ENCODE data around the gene FUT4.
"Not testable (repeated sequence)": the region's sequence is repeated elsewhere in the genome, so short reads cannot be mapped to it uniquely, and the experiment has no call there.

The FUT4 gene

DNA sequence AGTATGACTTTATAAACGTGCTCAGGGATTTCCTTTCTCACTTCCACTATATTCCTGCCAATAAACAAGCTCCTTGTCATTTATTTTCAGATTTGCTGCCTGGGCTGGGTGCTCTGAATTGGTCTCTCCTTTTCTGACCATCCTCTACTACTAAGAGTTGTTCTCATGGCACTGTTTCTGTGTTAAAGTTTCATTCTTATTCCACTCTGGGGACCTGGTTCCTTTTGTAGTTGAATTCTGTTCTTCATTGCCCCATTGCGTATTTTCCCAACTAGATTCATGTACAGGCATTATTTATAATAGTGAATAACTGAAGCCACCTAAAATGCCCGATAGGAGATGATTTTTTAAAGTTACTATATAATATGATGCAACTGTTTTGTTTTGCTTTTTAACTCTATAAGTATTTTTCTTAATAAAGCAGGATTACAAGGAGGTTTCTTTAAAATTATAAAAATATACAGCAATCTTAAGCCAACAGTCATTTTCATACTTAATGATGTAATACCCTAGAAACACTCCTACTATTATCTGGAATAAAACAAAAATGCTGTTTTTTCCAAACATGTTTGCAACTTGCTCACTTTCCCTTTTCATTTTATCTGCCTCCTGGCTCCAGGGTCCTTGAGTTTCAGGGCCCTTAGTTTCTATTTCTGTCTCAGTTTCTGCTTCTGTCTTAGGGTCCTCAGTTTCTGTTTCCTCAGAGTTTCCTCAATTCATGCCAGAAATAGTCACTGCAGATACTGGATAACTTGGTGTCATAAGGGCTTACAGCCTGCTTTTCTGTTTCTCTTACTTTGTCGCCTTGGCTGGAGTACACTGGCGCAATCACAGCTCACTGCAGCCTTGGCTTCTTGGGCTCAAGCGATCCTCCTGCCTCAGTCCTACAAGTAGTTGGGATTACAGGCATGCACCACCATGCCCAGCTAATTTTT lies 9.8 kb upstream of the FUT4 start:
- DNase-seq, result no peak

- DNase-seq, result no peak
Measured at GRCh38 chr11:94536386-94536785, 7.3 kb upstream of the FUT4 start.

DNA sequence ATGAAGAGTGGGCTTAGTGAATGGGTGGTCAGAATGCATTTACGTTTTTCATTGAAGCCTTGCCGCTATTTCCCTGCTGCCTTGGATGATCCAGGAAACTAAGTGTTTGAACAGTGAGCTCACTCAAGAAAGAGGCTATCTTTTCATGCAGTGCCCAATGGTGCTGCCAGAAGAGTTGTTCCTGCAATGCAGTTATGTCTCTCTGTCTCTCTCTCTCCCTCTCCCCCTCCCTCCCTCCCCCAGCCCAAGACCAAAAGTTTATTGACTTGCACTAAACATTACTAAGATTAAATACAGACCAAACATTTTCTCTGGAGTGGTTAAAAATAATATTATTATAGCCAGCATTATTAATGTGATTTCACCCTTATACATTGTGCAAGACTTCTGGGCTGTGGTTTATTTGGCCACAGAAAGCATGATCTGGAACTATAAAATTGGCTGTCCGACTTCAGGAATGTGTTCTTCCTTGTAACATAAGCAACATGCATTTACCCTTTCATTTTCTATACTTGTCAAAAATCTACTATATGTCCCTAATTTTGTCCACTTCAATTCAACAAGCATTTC lies 6.6 kb upstream of the FUT4 start:
- no peak for DNase-seq

- no peak for DNase-seq
Measured at GRCh38 chr11:94539420-94539819, 4.3 kb upstream of the FUT4 start.

DNA sequence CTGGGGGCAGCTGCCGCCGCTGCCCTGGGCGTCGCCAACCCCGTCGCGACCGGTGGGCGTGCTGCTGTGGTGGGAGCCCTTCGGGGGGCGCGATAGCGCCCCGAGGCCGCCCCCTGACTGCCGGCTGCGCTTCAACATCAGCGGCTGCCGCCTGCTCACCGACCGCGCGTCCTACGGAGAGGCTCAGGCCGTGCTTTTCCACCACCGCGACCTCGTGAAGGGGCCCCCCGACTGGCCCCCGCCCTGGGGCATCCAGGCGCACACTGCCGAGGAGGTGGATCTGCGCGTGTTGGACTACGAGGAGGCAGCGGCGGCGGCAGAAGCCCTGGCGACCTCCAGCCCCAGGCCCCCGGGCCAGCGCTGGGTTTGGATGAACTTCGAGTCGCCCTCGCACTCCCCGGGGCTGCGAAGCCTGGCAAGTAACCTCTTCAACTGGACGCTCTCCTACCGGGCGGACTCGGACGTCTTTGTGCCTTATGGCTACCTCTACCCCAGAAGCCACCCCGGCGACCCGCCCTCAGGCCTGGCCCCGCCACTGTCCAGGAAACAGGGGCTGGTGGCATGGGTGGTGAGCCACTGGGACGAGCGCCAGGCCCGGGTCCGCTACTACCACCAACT lies 1.0 kb downstream of the FUT4 start:
- DNase-seq, result no peak

DNA sequence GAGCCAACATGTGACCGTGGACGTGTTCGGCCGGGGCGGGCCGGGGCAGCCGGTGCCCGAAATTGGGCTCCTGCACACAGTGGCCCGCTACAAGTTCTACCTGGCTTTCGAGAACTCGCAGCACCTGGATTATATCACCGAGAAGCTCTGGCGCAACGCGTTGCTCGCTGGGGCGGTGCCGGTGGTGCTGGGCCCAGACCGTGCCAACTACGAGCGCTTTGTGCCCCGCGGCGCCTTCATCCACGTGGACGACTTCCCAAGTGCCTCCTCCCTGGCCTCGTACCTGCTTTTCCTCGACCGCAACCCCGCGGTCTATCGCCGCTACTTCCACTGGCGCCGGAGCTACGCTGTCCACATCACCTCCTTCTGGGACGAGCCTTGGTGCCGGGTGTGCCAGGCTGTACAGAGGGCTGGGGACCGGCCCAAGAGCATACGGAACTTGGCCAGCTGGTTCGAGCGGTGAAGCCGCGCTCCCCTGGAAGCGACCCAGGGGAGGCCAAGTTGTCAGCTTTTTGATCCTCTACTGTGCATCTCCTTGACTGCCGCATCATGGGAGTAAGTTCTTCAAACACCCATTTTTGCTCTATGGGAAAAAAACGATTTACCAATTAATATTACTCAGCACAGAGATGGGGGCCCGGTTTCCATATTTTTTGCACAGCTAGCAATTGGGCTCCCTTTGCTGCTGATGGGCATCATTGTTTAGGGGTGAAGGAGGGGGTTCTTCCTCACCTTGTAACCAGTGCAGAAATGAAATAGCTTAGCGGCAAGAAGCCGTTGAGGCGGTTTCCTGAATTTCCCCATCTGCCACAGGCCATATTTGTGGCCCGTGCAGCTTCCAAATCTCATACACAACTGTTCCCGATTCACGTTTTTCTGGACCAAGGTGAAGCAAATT lies 1.8 kb downstream of the FUT4 start:
- no peak for DNase-seq

DNA sequence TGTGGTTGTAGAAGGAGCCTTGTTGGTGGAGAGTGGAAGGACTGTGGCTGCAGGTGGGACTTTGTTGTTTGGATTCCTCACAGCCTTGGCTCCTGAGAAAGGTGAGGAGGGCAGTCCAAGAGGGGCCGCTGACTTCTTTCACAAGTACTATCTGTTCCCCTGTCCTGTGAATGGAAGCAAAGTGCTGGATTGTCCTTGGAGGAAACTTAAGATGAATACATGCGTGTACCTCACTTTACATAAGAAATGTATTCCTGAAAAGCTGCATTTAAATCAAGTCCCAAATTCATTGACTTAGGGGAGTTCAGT lies 2.4 kb downstream of the FUT4 start:
- no peak for DNase-seq

DNA sequence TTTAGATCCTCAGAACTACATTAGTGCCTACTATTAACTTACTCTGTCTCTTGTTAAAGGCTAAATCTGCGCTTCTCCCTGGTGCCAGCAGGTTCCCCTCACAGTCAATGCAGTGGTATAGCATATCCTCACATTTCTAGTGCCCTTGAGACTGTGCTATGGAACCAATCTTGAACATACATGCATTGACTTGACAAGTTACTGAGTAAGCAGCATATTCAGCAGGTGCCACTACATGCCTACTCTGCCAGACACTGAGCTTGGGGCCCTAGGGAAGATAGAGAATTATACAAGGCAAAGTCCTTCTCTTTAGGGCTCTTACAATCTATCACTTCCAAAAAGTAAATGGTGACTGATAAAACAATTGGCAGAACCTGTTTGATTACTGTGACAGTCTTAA lies 3.2 kb downstream of the FUT4 start:
- no peak for DNase-seq

GRCh38 chr11:94549146-94549545 lies 5.4 kb downstream of the FUT4 start:
- no peak for DNase-seq

DNA sequence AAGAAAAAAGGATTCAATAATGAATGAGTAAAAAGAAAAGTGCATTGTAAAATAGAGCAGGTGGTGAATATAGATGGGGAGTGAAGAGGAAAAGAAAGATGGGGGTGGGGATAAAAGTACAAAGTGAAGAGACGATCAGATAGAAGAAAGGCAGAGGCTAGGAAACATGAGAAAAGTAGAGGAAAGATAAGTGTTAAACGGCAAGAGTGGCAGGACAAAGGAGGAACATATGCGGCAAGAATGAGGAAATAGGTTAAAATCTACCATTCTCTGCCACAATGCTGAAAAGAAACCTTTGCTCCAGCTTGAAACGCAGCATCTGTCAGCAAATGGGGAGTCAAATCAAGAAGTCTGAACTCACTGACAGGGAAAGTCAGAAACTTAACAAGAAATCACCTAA lies 6.8 kb downstream of the FUT4 start:
- no peak for DNase-seq

DNA sequence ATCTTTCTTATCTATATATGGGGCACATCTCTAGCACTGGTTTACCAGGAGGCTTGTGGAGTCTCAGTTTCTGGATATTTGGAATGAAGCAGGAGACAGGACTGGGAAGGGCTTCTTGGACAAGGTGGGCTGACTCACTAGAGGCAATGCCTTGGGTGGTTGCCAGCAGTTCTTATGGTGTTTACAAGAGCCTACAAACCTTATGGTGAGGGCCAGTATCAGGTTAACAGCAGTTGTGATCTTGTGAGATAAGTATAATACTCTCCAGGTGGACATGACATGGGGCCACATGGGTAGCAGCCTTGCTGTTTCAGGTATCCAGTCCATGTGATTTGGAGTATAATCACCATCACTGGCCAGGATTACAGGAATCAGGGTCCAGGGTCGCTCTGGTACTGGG lies 10.2 kb downstream of the FUT4 start:
- no peak for DNase-seq

DNA sequence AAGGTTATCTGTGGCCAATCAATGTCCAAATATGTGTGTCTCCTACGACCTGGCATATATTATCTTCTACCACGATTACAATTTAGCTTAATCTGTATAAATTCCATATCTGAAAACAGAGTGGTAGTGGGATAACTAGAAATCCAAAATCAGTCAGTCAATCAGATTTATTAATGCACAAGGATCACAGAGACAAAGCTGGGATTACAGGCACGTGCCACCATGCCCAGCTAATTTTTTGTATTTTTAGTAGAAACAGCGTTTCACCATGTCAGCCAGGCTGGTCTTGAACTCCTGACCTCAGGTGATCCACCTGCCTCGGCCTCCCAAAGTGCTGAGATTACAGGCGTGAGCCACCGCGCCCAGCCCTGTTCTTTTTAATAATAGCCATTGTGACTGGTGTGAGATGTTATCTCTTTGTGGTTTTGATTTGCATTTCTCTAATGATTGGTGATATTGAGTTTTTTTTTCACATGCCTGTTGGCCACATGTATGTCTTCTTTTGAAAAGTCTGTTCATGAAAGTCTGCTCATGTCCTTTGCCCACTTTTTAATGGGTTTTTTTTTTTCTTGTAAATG lies 12.1 kb downstream of the FUT4 start:
- not testable (repeated sequence) for DNase-seq

DNA sequence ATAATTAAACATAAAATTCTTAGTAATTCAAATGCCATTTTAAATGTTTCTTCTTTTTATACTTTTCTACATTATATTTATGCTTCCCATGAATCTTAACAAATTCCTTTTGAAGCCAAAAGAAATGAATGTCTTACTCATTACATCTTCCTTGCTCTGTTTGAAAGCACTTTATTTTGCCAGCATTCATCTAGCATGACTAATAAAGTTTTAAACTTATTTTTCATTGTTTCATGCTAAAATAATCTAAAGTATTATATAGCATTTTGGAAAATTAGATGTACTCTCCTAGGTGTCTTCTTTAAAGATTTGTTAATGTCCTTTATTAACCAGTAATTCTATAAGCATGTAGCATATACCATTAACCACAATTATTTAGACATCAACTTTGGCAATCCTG lies 13.7 kb downstream of the FUT4 start:
- no peak for DNase-seq

- DNase-seq, result no peak
Measured at GRCh38 chr11:94557992-94558391, 14.3 kb downstream of the FUT4 start.

GRCh38 chr11:94558468-94558867 lies 14.7 kb downstream of the FUT4 start:
- no peak for DNase-seq

DNA sequence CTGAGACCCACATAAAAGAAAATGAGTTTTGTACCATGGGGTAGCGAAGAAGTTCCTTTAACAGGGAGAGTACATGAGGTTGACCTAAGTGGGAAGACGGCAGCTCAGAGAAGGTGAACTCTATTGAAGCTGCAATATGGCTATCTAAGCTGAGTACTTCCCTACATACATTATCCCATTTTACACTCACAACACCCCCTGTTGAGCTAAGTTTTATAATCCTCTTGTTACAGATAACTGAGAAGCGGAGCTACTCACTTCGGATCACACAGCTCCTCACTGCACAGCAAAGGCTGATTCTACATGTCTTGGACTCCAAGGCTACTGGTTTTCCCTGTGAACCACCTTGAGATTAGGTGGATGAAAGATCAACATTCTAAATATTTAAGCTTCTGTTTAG lies 15.2 kb downstream of the FUT4 start:
- DNase-seq, result no peak

DNA sequence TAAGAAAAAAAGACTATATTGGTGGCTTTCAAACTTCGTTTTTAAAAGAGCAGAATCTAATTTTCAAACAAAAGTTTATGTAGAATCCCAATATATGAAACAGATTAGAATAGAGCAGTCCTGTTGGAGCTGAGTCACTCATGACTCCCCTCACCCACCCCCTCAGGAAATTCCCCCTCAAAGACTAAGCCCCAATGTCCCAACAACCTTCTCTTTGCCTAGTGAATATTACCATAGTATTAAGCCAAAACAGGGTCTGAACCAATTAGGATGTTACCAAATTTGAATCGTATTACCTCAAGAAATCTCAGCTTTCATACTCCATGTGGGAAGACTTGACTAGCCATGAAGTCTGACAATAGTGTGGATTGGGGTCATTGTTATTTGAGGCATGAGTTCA lies 15.6 kb downstream of the FUT4 start:
- no peak for DNase-seq

DNA sequence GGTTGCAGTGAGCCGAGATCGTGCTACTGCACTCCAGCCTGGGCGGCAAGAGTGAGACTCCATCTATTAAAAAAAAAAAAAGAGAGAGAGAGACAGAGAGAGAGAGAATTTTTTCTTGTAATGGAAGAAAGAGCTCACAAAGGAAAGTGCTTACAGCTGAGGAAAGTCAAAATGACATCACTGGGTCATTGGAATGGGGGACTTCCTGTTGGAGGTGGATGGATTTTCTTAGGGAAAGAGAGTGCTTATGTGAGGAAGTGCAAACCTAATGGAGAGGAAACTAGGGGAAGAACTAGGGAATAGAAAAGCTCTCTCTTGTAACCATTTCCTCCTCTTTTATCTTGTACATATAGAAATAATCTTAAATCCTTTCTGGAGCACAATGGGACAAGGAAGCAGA lies 17.1 kb downstream of the FUT4 start:
- no peak for DNase-seq

- no peak for DNase-seq
Measured at GRCh38 chr11:94563176-94563847, 19.6 kb downstream of the FUT4 start.

DNA sequence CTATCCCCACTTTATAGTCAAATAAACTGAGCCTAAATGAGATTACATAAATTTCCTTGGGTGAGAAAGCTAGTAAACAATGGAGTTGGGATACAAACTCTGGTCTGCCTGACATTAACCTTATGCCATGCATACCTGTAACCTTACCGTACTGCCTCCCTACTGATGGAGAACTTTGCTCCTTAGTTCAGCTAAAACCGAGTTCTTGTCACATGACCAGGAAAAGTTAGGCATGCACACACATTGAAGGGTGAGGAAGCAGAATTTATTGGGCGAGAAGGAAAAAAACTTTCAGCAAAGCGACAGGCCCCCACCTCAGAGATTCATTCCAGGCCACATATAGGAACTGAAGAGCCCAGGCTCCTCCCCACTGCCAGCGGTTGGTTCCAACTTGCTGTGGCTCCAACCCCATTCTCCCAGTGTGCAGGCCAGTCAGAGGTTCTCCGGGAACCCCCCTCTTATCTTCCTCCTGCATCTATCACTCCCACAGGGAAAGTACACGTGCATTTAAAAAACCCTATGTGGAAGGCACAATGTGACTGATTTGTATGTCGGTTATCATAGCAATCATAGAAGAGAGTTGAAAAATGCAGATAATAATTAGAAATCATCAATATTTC lies 20.2 kb downstream of the FUT4 start:
- no peak for DNase-seq

- DNase-seq, result no peak
Measured at GRCh38 chr11:94567181-94567670, 23.5 kb downstream of the FUT4 start, which contains the start of gene PIWIL4. TSS of gene PIWIL4 (plus strand) at chr11:94567368. CDS start at chr11:94567519, 151 bp downstream.

- no peak for DNase-seq
Measured at GRCh38 chr11:94568200-94568599, 24.5 kb downstream of the FUT4 start.
